ENCODE data around the gene FXYD6.

FXYD6 gene

DNA sequence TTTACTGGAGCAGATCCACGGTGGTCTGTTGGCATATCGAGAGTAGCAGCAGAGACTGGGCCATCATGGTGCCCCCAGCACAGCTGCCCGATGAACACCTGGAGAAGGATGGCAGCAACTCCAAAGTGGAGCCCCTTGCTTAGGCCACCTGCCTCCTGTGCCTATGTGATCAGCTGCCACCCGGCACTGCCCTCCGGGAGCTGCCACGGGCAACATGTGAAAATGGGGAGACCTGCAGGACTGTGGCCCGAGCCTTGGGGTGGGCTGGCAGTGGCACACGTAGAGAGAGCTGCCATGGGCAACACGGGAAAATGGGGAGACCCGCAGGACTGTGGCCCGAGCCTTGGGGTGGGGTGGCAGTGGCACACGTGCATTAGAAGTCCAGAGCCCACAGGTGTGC, 55.0 kb downstream of the FXYD6 start:
- Histone ChIP-seq H3K27ac (ENCODE audit: low read depth, low read length) (no peak overlapping the region), H3K9me3 (ENCODE audit: insufficient read depth, low read length) (no peaks in the 10 kb centered on the region), H3K9ac (ENCODE audit: low read length) (no peak overlapping the region)

DNA sequence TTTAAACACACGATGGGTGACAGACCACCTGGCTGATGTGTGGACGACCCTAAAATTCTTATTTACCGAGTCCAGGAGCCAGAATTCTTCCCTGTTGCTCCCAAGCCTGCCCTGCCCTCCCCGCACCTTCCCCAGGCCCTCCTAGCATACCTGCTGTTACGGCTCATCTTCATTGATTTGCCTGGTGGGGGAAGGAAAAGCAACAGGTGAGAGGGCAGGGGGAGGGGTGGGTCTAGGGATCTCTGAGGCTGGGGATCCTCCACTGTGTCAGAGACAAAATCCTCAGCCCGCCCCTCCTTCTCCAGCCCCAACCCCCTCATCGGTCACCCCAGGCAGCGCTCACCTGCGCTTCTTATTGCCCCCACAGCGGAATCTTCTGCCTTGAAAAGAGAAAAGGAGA, 55.9 kb downstream of the FXYD6 start:
- Histone ChIP-seq H3K27ac (ENCODE audit: low read depth, low read length) (no peak overlapping the region), H2AFZ (ENCODE audit: low read depth, low read length, severe bottlenecking) (no peak overlapping the region)

More for the DNA sequence above, 55.0 kb downstream of the FXYD6 start:
- Histone ChIP-seq H3K79me2 (ENCODE audit: insufficient read depth, low read length) (no peaks in the 10 kb centered on the region), H3F3A (ENCODE audit: insufficient read depth) (no peaks in the 10 kb centered on the region), H3K4me2 (ENCODE audit: low read depth, low read length, poor library complexity, severe bottlenecking) (no peak overlapping the region), H3K27me3 (ENCODE audit: low read length) (no peaks in the 10 kb centered on the region), H3K9me2 (replicated peaks; ENCODE audit: insufficient read depth, low read length) (no peaks in the 10 kb centered on the region), H2AFZ (ENCODE audit: low read depth, low read length, severe bottlenecking) (no peak overlapping the region), H3K4me3 (ENCODE audit: insufficient read depth, low read length, poor library complexity, severe bottlenecking) (no peak overlapping the region), H3K36me3 (ENCODE audit: low read length) (no peaks in the 10 kb centered on the region), H4K20me1 (ENCODE audit: low read depth, low read length) (no peaks in the 10 kb centered on the region)
- no peak for TF ChIP-seq EZH2phosphoT487 (conservative IDR thresholded peaks at IDR 0.05; ENCODE audit: low read length)
- TF ChIP-seq, protein P1, sequence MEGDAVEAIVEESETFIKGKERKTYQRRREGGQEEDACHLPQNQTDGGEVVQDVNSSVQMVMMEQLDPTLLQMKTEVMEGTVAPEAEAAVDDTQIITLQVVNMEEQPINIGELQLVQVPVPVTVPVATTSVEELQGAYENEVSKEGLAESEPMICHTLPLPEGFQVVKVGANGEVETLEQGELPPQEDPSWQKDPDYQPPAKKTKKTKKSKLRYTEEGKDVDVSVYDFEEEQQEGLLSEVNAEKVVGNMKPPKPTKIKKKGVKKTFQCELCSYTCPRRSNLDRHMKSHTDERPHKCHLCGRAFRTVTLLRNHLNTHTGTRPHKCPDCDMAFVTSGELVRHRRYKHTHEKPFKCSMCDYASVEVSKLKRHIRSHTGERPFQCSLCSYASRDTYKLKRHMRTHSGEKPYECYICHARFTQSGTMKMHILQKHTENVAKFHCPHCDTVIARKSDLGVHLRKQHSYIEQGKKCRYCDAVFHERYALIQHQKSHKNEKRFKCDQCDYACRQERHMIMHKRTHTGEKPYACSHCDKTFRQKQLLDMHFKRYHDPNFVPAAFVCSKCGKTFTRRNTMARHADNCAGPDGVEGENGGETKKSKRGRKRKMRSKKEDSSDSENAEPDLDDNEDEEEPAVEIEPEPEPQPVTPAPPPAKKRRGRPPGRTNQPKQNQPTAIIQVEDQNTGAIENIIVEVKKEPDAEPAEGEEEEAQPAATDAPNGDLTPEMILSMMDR (IDR thresholded peaks at IDR 0.05; ENCODE audit: insufficient read depth, low read length, poor library complexity, severe bottlenecking), result no peak

GRCh38 chr11:117820071-117820470, 56.4 kb downstream of the FXYD6 start:
- no peaks in the 10 kb centered on the region for H3K9me2 ChIP-seq (replicated peaks; ENCODE audit: insufficient read depth, low read length)
- no peaks in the 10 kb centered on the region for H4K20me1 ChIP-seq (ENCODE audit: low read depth, low read length)
- no peaks in the 10 kb centered on the region for H3K27me3 ChIP-seq (ENCODE audit: low read length)
- H3K4me3 ChIP-seq (ENCODE audit: insufficient read depth, low read length, poor library complexity, severe bottlenecking), result no peak overlapping the region
- H3K27ac ChIP-seq (ENCODE audit: low read depth, low read length), result no peak overlapping the region
- no peak overlapping the region for H3K9ac ChIP-seq (ENCODE audit: low read length)
- H3F3A ChIP-seq (ENCODE audit: insufficient read depth), result no peaks in the 10 kb centered on the region
- H3K4me2 ChIP-seq (ENCODE audit: low read depth, low read length, poor library complexity, severe bottlenecking), result no peak overlapping the region
- no peaks in the 10 kb centered on the region for H3K79me2 ChIP-seq (ENCODE audit: insufficient read depth, low read length)
- H2AFZ ChIP-seq (ENCODE audit: low read depth, low read length, severe bottlenecking), result no peak overlapping the region
- no peaks in the 10 kb centered on the region for H3K9me3 ChIP-seq (ENCODE audit: insufficient read depth, low read length)
- TF ChIP-seq, protein P1 (IDR thresholded peaks at IDR 0.05; ENCODE audit: insufficient read depth, low read length, poor library complexity, severe bottlenecking), result no peak
- TF ChIP-seq EZH2phosphoT487 (conservative IDR thresholded peaks at IDR 0.05; ENCODE audit: low read length), result no peak
- H3K36me3 ChIP-seq (ENCODE audit: low read length), result no peaks in the 10 kb centered on the region

More for the DNA sequence above, 55.9 kb downstream of the FXYD6 start:
- TF ChIP-seq EZH2phosphoT487 (conservative IDR thresholded peaks at IDR 0.05; ENCODE audit: low read length), result no peak
- TF ChIP-seq, protein P1 (IDR thresholded peaks at IDR 0.05; ENCODE audit: insufficient read depth, low read length, poor library complexity, severe bottlenecking), result no peak
- Histone ChIP-seq H3K79me2 (ENCODE audit: insufficient read depth, low read length) (no peaks in the 10 kb centered on the region), H4K20me1 (ENCODE audit: low read depth, low read length) (no peaks in the 10 kb centered on the region), H3K4me3 (ENCODE audit: insufficient read depth, low read length, poor library complexity, severe bottlenecking) (no peak overlapping the region), H3K9me2 (replicated peaks; ENCODE audit: insufficient read depth, low read length) (no peaks in the 10 kb centered on the region), H3K27me3 (ENCODE audit: low read length) (no peaks in the 10 kb centered on the region), H3K9me3 (ENCODE audit: insufficient read depth, low read length) (no peaks in the 10 kb centered on the region), H3K9ac (ENCODE audit: low read length) (no peak overlapping the region), H3F3A (ENCODE audit: insufficient read depth) (no peaks in the 10 kb centered on the region), H3K36me3 (ENCODE audit: low read length) (no peaks in the 10 kb centered on the region), H3K4me2 (ENCODE audit: low read depth, low read length, poor library complexity, severe bottlenecking) (no peak overlapping the region)

Data from SU-DHL-6 (cell line).